Gastrocnemius medialis (tissue), 4 donors: ENCODE data around the gene OPA3. TPM values are rescaled to one million over a fixed set of nuclear protein-coding genes. Genes with fewer than 3 reads are reported as not detected.

ENCODE experiments used
- ATAC-seq, 2 donors: fragments of 150-250 bp; one replicate each; pipeline ENCODE4 v1.9.1; 2016
- DNase-seq, 2 donors: peaks; one replicate each; pipeline ENCODE4 v3.0.0-alpha.2; 2019
- H3K27ac ChIP-seq, 4 donors: fragments of 200-600 bp; sonication (generic); 1 replicate in 1 of 4; 2 replicates in 3 of 4; pipeline ENCODE4 v1.5.1; 2016 to 2018; ENCODE audit warnings: mild to moderate bottlenecking in 2 of 4, moderate library complexity in 1 of 4
- H3K27me3 ChIP-seq, 3 donors: fragments of 200-600 bp; sonication (generic) in 2 of 3; 1 replicate in 1 of 3; 2 replicates in 2 of 3; pipeline versions ENCODE4 v1.5.1 to v1.6.0; 2016 to 2019; ENCODE audit warnings: mild to moderate bottlenecking in 1 of 3, moderate library complexity in 1 of 3
- H3K36me3 ChIP-seq, 2 donors: fragments of 200-600 bp; sonication (generic) in 1 of 2; one replicate each; pipeline ENCODE4 v1.5.1; 2017 to 2018
- H3K4me1 ChIP-seq, 2 donors: fragments of 200-600 bp; sonication (generic) in 1 of 2; one replicate each; pipeline ENCODE4 v1.5.1; 2016 to 2017; ENCODE audit warnings: mild to moderate bottlenecking in 2 of 2
- H3K4me3 ChIP-seq, 4 donors: fragments of 200-600 bp; sonication (generic) in 3 of 4; 1 replicate in 1 of 4; 2 replicates in 3 of 4; pipeline ENCODE4 v1.5.1; 2016 to 2019; ENCODE audit warnings: mild to moderate bottlenecking in 2 of 4
- H3K9me3 ChIP-seq, 3 donors: fragments of 200-600 bp; sonication (generic) in 2 of 3; 1 replicate in 1 of 3; 2 replicates in 2 of 3; pipeline ENCODE4 v1.5.1; 2016 to 2019
- POLR2A ChIP-seq, 2 donors: fragments of 450-650 bp; IDR thresholded peaks; one replicate each; pipeline ENCODE4 v1.6.1; 2017; ENCODE audit warnings: antibody characterized with exemption in 2 of 2, mild to moderate bottlenecking in 2 of 2, moderate library complexity in 2 of 2
- in situ Hi-C, 4 donors: fragments of 200-750 bp; cut with MboI; loops; one replicate each; pipeline versions ENCODE4 v1.15.0 to v1.8.0; 2017; ENCODE audit warnings: low sequenced_read_pairs in 4 of 4
- intact Hi-C: fragments of 100-400 bp; cut with DNase I; formaldehyde crosslinking; loops from one replicate; pipeline ENCODE4 v1.15.1; 2023; ENCODE audit warnings: low total_unique reads
- total RNA-seq, 4 donors: library from RNA; depleted of rRNA; stranded (reverse); fragments of >200 nt; gene quantifications; one replicate each; pipeline versions ENCODE4 v1.1.0 to v1.2.3, GENCODE V29; 2016
- TF ChIP-seq, protein P1 (sequence below), 5 experiments: fragments of 450-650 bp in 3 of 5; fragments of 200-600 bp in 2 of 5; sonication (generic) in 2 of 5; IDR thresholded peaks in 4 of 5; conservative IDR thresholded peaks in 1 of 5; 1 replicate in 4 of 5; 2 replicates in 1 of 5; pipeline ENCODE4 v1.5.1; 2016 to 2019; ENCODE audit warnings: antibody characterized with exemption in 5 of 5, mild to moderate bottlenecking in 3 of 5, moderate library complexity in 3 of 5

Gene OPA3
- total RNA-seq, 4 donors from 2014 or later, result 14.8 to 32.5 (median 20.3) TPM

DNA sequence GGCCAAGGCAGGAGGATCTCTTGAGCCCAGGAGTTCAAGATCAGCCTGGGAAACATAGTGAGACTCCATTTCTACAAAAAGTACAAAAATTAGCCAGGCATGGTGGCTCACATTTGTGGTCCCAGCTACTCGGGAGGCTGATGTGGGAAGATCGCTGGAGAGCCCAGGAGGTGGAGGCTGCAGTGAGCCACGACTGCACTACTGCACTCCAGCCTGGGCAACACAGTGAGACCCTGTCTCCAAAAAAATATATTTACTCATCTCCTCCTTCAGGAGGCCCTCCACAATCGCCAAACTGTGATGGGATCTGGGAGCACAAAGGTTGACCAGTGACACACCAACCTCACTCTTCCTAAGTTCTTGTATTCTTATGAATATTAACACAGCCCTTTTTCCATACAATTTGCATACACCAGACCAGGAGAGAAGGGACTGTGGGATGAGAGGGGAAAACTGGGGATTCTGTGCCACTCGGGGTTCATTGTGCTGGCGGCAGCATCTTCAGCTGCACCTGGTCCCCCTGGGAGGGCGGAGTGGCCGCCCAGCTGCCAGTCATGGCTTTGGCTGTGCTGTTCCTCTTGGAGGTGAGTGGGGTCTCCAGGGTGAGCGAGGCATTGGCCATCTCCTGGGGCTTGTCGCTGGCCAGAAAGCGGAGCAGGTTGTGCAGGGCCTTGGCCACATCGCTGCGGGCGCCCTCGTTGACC lies 5.8 kb upstream of the OPA3 start:
- in situ Hi-C loops, result no loop called here
- ATAC-seq (no peak), DNase-seq (no peak)
- no peak overlapping the region for H3K27ac ChIP-seq
- H3K36me3 ChIP-seq, result no peaks in the 10 kb centered on the region
- no peaks in the 10 kb centered on the region for H3K9me3 ChIP-seq
- intact Hi-C loops, result no loop called here
- peaks cover 0 to 2% of the 10 kb centered on the region in 2 donors for H3K4me1 ChIP-seq
- H3K27me3 ChIP-seq, result peaks cover under 1 to 24% (median 7%) of the 10 kb centered on the region in 3 donors
- no peak overlapping the region for H3K4me3 ChIP-seq
- no peak for TF ChIP-seq POLR2A (IDR thresholded peaks at IDR 0.05)
- TF ChIP-seq, protein P1, sequence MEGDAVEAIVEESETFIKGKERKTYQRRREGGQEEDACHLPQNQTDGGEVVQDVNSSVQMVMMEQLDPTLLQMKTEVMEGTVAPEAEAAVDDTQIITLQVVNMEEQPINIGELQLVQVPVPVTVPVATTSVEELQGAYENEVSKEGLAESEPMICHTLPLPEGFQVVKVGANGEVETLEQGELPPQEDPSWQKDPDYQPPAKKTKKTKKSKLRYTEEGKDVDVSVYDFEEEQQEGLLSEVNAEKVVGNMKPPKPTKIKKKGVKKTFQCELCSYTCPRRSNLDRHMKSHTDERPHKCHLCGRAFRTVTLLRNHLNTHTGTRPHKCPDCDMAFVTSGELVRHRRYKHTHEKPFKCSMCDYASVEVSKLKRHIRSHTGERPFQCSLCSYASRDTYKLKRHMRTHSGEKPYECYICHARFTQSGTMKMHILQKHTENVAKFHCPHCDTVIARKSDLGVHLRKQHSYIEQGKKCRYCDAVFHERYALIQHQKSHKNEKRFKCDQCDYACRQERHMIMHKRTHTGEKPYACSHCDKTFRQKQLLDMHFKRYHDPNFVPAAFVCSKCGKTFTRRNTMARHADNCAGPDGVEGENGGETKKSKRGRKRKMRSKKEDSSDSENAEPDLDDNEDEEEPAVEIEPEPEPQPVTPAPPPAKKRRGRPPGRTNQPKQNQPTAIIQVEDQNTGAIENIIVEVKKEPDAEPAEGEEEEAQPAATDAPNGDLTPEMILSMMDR (IDR thresholded peaks at IDR 0.05 in 4 of 5, conservative IDR thresholded peaks at IDR 0.05 in 1 of 5), result no peak

DNA sequence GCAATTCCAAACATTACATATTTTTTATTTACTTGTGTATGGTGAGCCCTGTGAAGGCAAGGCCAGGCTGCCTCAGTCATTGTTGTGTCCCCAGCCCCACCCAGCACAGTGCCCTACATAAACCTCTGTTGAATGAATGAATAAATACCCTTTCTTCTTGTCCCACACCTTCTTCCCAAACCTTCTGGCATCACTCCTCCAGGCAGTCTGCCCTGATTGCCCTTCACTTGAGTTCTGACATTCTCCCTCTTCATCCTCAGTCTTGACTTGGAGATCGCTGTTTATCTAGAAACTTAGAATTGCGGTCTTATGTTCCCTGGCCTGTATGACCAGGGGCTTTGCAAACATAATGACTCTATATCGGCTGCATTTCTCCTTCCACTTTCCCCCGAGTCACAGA lies 5.2 kb upstream of the OPA3 start:
- H3K9me3 ChIP-seq, result no peaks in the 10 kb centered on the region
- ATAC-seq (no peak), DNase-seq (no peak)
- no peak for TF ChIP-seq POLR2A (IDR thresholded peaks at IDR 0.05)
- TF ChIP-seq, protein P1 (IDR thresholded peaks at IDR 0.05 in 4 of 5, conservative IDR thresholded peaks at IDR 0.05 in 1 of 5), result no peak
- no peaks in the 10 kb centered on the region for H3K36me3 ChIP-seq
- H3K4me1 ChIP-seq, result peaks cover 4 to 6% of the 10 kb centered on the region in 2 donors
- in situ Hi-C loops, result no loop called here
- H3K27ac ChIP-seq, result no peak overlapping the region
- intact Hi-C loops, result loop anchor here (5.0 kb wide), 1 partner anchor 1523 kb away; the partner anchor contains the start of gene ZC3H4
- no peak overlapping the region for H3K4me3 ChIP-seq
- peaks cover 0 to 24% (median 7%) of the 10 kb centered on the region in 3 donors for H3K27me3 ChIP-seq

DNA sequence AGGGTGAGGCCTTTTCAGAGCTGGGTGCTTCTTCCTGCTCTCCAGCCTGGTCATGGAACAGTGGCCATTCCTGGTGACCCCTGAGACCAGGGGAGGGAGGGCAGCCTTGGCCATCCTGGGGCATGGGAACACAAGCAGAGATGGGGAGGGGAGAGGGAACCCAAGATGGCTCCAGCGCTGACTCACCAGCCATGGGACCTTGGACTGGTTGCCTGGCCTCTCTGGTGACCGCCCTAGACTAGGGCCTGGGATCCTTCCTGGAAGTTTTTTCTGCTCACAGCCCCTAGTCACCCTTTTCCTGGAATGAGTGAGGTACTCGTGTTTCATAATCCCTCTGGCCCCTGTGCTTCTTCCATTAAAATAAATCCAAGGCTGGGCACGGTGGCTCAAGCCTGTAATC lies 3.3 kb upstream of the OPA3 start:
- ATAC-seq, result no peak
- Histone ChIP-seq H3K27me3 (peaks cover 0 to 19% (median 5%) of the 10 kb centered on the region in 3 donors), H3K36me3 (no peaks in the 10 kb centered on the region), H3K4me3 (no peak overlapping the region), H3K4me1 (peaks cover 9 to 13% of the 10 kb centered on the region in 2 donors), H3K27ac (peak overlapping the region in 3 of 4 donors; percentile 22 to 45 (median 33)), H3K9me3 (no peaks in the 10 kb centered on the region)
- no peak for DNase-seq
- intact Hi-C loops, result loop anchor here (5.0 kb wide), 1 partner anchor 1524 kb away; the partner anchor contains the start of gene ZC3H4
- in situ Hi-C loops, result no loop called here
- TF ChIP-seq, protein P1 (IDR thresholded peaks at IDR 0.05 in 4 of 5, conservative IDR thresholded peaks at IDR 0.05 in 1 of 5), result no peak

DNA sequence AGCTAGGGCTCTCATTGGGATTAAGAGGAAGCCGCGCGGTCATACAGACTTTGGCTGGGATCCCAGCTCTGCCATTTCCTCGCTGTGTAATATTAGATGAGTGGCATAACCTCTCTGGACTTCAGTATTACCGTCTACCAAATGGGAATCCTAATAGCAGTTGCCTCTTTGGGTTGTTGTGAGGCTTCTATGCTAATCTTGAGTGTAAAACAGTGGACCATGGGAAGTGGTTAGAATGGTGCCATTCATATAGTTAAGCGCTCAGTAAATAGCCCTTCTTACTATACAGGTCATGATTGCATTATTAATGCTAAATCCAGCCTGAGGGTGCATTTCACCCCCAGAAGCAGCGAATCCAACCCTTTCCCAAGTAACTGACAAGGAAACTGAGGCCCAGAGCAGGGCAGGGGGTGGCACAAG lies 566 bp upstream of the OPA3 start:
- Histone ChIP-seq H3K27me3 (peaks cover 0 to 1% (median 0%) of the 10 kb centered on the region in 3 donors), H3K36me3 (no peaks in the 10 kb centered on the region), H3K27ac (peak overlapping the region; percentile 92 to 99 (median 97)), H3K4me1 (peaks cover 9 to 13% of the 10 kb centered on the region in 2 donors), H3K9me3 (no peaks in the 10 kb centered on the region), H3K4me3 (peak overlapping the region; percentile 66 to 93 (median 76))
- ATAC-seq, result peak; percentile 1 to 2
- no peak for TF ChIP-seq POLR2A (IDR thresholded peaks at IDR 0.05)
- TF ChIP-seq, protein P1 (IDR thresholded peaks at IDR 0.05 in 4 of 5, conservative IDR thresholded peaks at IDR 0.05 in 1 of 5), result no peak
- intact Hi-C loops, result loop anchor here (5.0 kb wide), 1 partner anchor 1527 kb away; the partner anchor contains the start of gene ZC3H4
- DNase-seq, result no peak
- in situ Hi-C loops, result no loop called here
